Fibroblast of skin of left biceps (primary cell): ENCODE measurements around the gene OST4.
"Not testable (repeated sequence)": the region's sequence is repeated elsewhere in the genome, so short reads cannot be mapped to it uniquely, and the experiment has no call there.

Experiments used
- DNase-seq, 2 experiments: peaks; one replicate each; pipeline ENCODE4 v3.0.0-alpha.2; 2013; ENCODE audit warnings: low read depth in 2 of 2

The OST4 gene

GRCh38 chr2:27079233-27080139 is 8.0 kb upstream of the OST4 start:
- DNase-seq, result no peak

GRCh38 chr2:27078267-27079194 is 7.1 kb upstream of the OST4 start, which contains the start of gene EMILIN1:
Gene EMILIN1 (plus strand): TSS chr2:27078615. CDS start chr2:27079066, 451 bp downstream.
- DNase-seq, result peak; percentile 90 to 93

DNA sequence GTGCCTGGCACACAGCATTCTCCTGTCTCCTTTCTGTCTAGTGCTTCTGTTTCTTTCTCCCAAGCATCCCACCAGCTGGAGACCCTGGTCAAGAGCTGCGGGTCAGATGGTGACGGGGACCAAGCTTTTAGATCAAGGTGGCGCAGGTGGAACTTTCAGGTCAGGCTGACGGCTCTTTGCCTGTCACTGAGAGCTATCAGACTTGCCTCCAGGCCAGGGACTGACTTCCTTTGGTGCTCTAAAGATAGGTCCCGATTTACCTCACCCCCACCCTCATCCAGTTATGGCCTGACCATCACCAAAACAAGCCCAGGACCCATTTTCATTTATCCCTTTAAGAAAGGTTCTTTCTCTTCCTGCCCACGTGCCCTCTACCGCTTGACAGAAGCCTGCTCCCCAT is 5.8 kb upstream of the OST4 start:
- DNase-seq, result no peak

DNA sequence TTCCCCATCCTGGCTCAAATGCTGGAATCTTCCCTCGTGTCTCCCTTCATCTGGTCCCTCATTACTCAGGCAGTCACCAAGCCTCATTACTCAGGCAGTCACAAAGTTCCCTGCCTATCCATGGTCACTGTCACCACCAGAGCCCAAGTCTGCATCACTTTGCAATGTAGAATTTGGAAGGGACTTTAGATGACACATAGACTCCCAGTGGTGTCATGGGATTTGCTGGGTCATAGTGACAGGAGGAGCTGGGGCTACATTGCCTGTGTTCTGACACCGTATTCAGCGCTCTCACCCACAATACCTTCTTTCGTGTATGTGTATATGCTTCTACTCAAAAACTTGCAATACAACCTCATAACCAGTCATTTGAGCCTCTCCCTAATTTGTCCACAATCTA is 4.9 kb upstream of the OST4 start:
- DNase-seq, result no peak

DNA sequence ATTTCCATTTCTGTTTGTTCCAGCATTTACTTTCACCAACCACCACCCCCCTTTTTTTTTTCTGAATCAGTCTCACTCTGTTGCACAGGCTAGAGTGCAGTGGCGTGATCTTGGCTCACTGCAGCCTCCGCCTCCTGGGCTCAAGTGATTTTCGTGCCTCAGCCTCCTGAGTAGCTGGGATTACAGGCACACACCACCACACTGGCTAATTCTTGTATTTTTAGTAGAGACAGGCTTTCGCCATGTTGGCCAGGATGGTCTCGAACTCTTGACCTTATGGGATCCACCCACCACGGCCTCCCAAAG is 4.1 kb upstream of the OST4 start:
- DNase-seq, result not testable (repeated sequence)

DNA sequence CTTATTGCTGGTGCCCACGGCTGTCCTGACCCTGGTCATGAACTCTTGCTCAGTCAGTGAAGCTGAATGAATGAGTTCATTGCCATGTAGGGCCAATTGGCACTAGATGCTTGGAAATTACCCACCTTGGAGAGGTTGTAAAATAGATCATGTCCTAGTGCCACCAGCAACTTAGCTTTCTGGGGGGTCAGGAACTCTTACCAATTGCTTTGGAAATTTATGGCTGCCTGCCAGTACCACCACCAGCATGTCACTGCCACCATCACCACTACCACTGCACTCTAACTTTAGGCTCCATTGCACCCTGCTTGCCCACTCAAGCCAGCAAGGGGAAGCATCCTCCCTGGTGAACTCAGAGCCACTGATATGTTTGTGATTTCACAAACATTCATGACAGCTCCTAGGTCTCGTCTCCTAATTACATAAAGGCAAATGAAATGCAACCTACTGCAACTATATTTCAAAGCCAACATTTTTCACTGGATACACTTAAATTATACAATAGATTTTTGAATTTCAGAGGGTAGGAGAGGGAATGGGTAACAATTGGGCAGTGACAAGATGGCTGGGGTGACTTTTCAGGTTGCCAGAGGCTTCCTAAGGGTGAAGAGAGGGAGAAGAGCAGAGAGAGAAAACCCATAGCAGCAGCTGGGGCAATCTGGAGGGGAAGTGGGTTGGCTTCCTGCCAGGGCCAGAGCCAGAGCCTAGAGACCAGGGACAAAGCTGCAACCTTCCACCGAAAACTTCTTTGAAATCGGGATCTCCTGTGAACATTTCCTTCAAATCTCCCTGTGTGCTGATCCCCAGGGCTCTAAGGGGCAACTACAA is 3.5 kb upstream of the OST4 start:
- DNase-seq, result no peak

DNA sequence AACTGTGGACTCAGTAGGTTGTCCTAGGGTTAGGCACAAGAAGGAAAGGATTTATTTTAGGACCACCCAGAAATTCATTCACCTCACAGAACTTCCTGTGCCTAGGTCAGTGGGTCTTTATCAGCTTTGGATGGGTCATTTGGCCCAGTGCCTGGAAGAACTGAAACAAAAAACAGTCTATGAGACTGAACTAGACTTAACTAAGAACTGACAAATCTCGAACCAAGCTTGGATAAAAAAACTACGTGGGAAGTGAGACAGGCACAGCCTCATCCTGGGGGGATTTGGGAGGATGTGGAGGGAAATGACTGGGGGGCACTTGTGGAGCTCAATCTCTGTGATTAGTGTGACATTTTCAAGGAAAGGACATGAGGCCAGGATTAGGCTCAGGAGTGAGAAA is 2.3 kb upstream of the OST4 start:
- no peak for DNase-seq

DNA sequence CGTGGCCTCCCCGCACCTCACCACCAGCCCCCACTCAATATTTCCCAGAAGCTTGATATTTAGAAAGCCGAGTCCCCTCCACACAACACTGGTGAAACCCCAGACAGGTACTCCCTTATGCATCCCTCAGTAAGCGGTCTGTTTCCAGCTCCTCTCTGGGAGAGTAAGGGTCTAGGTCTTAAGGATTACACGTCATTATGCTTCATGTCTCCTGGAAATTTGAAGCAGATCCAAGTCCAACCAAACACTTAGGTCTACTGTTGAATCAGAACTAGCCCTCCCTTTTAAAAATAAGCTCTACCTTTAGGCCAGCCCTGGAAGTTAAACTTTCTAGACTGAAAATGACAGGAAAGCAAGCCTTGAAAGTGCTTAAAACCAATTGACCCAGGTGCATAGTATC is 1.5 kb upstream of the OST4 start:
- DNase-seq, result no peak

DNA sequence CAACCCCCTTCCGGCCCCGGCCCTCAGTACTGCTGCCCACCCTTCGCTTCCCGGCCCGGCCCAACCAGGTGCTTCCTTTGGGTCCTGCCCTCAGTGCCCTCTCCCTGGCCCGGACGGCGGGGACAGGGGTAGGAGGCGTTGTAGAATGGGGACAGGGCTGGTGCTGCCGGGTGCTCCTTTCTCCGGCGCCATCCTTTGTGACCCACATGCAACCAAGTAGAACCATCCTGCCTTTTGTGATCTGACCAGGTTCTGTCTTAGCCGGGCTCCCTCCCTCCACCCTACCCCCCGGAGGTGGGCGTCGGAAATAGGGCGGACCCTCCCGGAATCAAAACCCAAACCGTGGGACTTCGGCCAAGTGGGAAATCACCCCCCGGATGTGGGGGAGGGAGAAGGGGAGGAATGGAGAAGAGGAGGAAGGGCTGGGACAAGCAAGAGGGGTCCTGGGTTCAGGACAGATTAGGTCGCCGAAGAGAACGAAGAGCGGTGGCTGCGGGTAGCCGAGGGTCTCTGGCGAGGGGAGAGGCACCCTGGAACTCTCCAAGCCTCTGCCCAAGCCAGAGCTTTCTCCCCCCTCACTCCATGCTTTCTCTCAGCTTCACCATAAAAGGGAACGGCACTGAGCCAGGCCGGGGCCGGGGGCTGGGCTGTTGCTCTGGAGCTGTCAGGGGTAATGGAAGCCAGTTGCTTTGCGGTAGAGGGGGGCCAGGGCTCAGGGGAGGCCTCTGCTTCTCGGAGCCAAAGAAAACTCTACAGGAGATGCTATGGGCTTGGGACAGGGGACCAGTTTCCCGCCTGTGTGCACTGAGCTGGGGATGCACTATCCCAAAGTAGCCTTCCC is 756 bp upstream of the OST4 start:
- peak; percentile 82 to 84 for DNase-seq

GRCh38 chr2:27070653-27071276 is 689 bp downstream of the OST4 start:
- DNase-seq, result no peak

DNA sequence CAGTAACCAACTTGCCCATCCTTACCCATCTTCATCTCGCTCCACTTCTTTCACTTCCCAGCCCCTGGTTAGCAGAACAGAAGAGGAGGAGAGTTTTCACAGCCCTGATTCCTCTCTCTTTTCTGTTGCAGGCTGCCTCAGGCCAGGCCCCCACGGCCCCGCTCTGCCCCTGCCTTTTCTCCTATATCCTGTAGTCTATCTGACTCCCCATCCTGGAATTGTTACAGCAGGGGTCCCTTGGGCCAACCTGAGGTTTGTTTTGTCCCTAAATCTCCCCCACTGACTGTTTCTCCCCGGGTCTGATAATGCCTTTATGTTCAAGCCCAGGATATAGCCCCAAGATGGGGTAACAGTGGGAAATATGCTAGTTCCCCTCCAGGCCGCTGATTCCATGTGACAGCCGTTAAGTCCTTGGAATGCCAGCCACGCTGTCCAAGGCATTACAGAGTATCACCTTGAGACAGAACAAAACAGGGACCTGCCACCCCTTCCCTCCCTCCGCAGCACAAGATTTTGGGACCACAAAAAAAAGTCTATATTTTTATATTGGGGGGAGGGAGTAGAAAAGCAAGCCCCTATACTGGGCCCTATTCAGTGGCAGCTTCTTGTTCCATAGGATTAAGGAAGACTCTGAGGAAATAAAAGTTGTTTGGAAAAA is 1.4 kb downstream of the OST4 start:
- no peak for DNase-seq

- no peak for DNase-seq
Measured at GRCh38 chr2:27069436-27069835, 2.0 kb downstream of the OST4 start.

GRCh38 chr2:27067385-27067784 is 4.1 kb downstream of the OST4 start:
- DNase-seq, result no peak

- DNase-seq, result no peak
Measured at GRCh38 chr2:27065128-27065527, 6.3 kb downstream of the OST4 start.

DNA sequence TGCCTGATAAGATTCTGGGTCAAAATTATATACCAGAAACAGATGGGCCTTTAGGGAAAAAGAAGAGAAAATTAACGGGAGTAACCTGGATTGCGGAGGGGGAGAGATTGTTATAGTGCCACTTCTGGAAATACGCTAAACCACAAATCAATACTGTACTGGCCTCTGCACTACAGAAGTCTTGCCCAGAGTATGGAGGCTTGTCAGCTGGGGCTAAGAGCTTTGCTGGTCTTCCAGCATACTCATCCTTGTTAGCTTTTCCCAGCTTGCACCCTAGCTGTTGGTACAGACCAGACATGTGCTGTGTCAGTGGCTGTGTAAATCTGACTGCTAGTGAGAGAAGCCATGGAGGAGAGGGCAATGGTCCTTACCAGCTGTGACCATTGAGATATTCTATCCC is 11.1 kb downstream of the OST4 start:
- DNase-seq, result no peak

DNA sequence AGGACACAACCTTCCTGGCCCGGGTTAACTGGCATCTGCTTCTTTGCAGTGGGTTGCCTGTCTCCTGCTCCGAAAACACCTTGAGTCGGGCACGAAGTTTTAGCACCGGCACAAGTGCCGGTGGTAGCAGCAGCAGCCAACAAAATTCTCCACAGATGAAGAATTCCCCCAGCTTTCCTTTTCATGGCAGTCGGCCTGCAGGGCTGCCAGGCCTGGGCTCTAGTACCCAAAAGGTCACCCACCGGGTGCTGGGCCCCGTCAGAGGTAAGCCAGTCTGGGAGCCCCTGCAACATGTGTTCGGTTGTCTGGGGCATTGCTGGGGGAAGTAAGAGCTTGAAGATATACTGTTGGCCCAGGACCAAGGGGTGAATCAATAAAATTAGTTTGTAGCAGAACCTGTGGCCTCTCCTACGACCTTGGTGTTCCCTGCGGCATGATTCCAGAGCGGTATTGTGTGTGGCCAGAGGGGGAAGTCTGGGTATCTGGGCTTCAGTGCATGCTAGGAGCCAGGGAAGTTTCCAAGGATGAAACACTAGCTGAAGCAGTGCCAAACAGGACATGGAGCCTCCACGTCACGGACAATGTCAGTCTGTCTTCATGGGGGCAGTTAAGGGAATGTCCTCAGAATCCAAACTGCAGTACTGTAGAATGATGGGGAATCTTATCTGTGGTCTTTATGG is 12.2 kb downstream of the OST4 start:
- no peak for DNase-seq

DNA sequence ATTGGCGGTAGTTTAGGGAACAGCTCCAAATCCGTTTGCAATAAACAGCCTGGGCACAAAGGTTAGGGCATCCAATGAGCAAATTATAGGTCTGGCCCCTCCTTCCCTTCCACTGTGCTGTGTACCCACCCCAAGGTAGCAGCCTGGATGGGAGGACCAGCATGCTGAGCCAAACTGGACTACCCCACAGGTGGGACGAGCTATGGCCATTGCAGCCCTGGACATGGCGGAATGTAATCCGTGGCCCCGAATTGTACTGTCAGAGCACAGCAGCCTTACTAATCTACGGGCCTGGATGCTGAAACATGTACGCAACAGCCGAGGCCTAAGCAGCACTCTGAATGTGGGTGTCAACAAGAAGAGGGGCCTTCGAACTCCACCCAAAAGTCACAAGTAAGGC is 13.2 kb downstream of the OST4 start:
- DNase-seq, result no peak

- no peak for DNase-seq
Measured at GRCh38 chr2:27057184-27057583, 14.3 kb downstream of the OST4 start.

DNA sequence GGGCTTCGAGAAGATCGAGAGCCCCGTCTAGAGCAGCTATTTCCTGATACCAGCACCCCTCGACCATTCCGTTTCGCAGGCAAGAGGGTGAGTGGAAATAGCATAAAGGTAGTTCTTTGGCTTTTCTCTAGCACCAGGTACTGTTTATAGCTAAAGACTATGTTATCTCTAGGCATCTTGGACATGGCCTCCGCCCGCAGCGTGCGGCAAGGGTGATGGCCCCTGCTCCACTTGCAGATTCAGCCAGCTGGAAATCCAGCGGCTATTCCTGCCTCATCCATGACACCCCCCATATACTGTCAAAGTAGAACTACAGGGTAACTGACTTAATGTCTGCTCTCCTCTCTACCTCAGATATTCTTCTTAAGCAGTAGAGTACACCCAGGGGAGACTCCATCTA is 16.7 kb downstream of the OST4 start:
- no peak for DNase-seq
